CD4-positive, CD25-positive, alpha-beta regulatory T cell (primary cell): Measurements from ENCODE around the gene ZSWIM6. TPM values are rescaled to one million over a fixed set of nuclear protein-coding genes. Genes with fewer than 3 reads are reported as not detected.

ENCODE experiments used
- ATAC-seq, 2 donors: fragments of 150-1000 bp; cut with Tn5 transposase; one replicate each; pipeline ENCODE4 v1.10.0; 2021; ENCODE audit warnings: low read depth in 2 of 2, moderate number of reproducible peaks in 2 of 2, moderate library complexity in 1 of 2
- DNase-seq, 3 donors: peaks; one replicate each; pipeline versions ENCODE4 v3.0.0 to v3.0.0-alpha.2; 2012 to 2022; ENCODE audit warnings: mixed read lengths in 1 of 3
- H3K27ac ChIP-seq: one replicate; pipeline ENCODE4 v1.7.0; 2013; ENCODE audit warnings: mild to moderate bottlenecking, low read length; ENCODE audit not compliant: insufficient read depth, poor library complexity, severe bottlenecking
- H3K27me3 ChIP-seq: one replicate; pipeline ENCODE4 v1.7.0; 2013; ENCODE audit warnings: low read length; ENCODE audit not compliant: control insufficient read depth, insufficient read depth
- H3K36me3 ChIP-seq: one replicate; pipeline ENCODE4 v1.7.0; 2013; ENCODE audit warnings: mild to moderate bottlenecking, low read length, moderate library complexity; ENCODE audit not compliant: control insufficient read depth, insufficient read depth
- H3K4me1 ChIP-seq: 2 replicates; pipeline ENCODE4 v1.7.0; 2013; ENCODE audit warnings: mild to moderate bottlenecking, low read length; ENCODE audit not compliant: insufficient read depth, control insufficient read depth, poor library complexity, severe bottlenecking
- H3K4me3 ChIP-seq: one replicate; pipeline ENCODE4 v1.7.0; 2013; ENCODE audit warnings: low read depth, mild to moderate bottlenecking, low read length, moderate library complexity
- H3K9me3 ChIP-seq, 2 experiments: 1 replicate in 1 of 2; 2 replicates in 1 of 2; pipeline ENCODE4 v1.7.0; 2013; ENCODE audit warnings: low read length in 2 of 2, mild to moderate bottlenecking in 1 of 2, moderate library complexity in 1 of 2; ENCODE audit not compliant: control insufficient read depth in 2 of 2
- H3K27ac Mint-ChIP-seq, 3 donors: one replicate each; pipeline ENCODE4 v1.8.0; 2020 to 2022; ENCODE audit warnings: mild to moderate bottlenecking in 3 of 3, mixed read lengths in 3 of 3, moderate library complexity in 2 of 3
- H3K27me3 Mint-ChIP-seq: one replicate; pipeline ENCODE4 v1.8.0; 2022; ENCODE audit warnings: mild to moderate bottlenecking, mixed read lengths
- H3K36me3 Mint-ChIP-seq: one replicate; pipeline ENCODE4 v1.8.0; 2020; ENCODE audit warnings: mixed read lengths
- H3K4me1 Mint-ChIP-seq, 4 donors: one replicate each; pipeline ENCODE4 v1.8.0; 2020 to 2022; ENCODE audit warnings: mixed read lengths in 4 of 4, mild to moderate bottlenecking in 1 of 4
- H3K4me3 Mint-ChIP-seq, 4 donors: one replicate each; pipeline ENCODE4 v1.8.0; 2020 to 2022; ENCODE audit warnings: mild to moderate bottlenecking in 4 of 4, mixed read lengths in 4 of 4, moderate library complexity in 3 of 4
- H3K9me3 Mint-ChIP-seq, 7 donors: one replicate each; pipeline ENCODE4 v1.8.0; 2020 to 2022; ENCODE audit warnings: mixed read lengths in 7 of 7, mild to moderate bottlenecking in 3 of 7, moderate library complexity in 2 of 7
- polyA plus RNA-seq, 4 donors: library from polyadenylated mRNA; unstranded; fragments of 300-500 nt; fragmentation: Illumina TruSeq; gene quantifications; one replicate each; pipeline ENCODE4 v1.2.3, GENCODE V29; 2021
- total RNA-seq: library from RNA; stranded (reverse); gene quantifications from one replicate; pipeline ENCODE4 v1.2.3, GENCODE V29; 2022

Gene ZSWIM6
- total and polyA plus RNA-seq, 5 donors from 2014 or later = 0.41 to 12.2 (median 0.59) TPM

GRCh38 chr5:61308712-61309111 is 23.3 kb upstream of the ZSWIM6 start:
- Mint-ChIP-seq H3K4me1 (peaks cover 2 to 7% (median 6%) of the 10 kb centered on the region in 4 donors), H3K36me3 (no peaks in the 10 kb centered on the region), H3K4me3 (no peak overlapping the region), H3K27me3 (peaks cover 20% of the 10 kb centered on the region), H3K27ac (no peak overlapping the region), H3K9me3 (peaks cover 0 to 3% (median 0%) of the 10 kb centered on the region in 7 donors)
- no peaks in the 10 kb centered on the region for H3K4me1 ChIP-seq
- H3K4me3 ChIP-seq = no peak overlapping the region
- no peaks in the 10 kb centered on the region for H3K9me3 ChIP-seq
- no peaks in the 10 kb centered on the region for H3K27me3 ChIP-seq
- no peaks in the 10 kb centered on the region for H3K36me3 ChIP-seq
- ATAC-seq (no peak), DNase-seq (no peak)
- H3K27ac ChIP-seq = no peak overlapping the region

- H3K9me3 Mint-ChIP-seq = peaks cover 0 to 3% (median 0%) of the 10 kb centered on the region in 7 donors
- no peak overlapping the region for H3K4me3 Mint-ChIP-seq
- ATAC-seq (no peak), DNase-seq (no peak)
- no peaks in the 10 kb centered on the region for H3K4me1 ChIP-seq
- H3K27ac Mint-ChIP-seq = no peak overlapping the region
- H3K4me1 Mint-ChIP-seq = peaks cover 0 to 7% (median 6%) of the 10 kb centered on the region in 4 donors
- H3K27me3 Mint-ChIP-seq = peaks cover 21% of the 10 kb centered on the region
- H3K27me3 ChIP-seq = no peaks in the 10 kb centered on the region
- no peak overlapping the region for H3K27ac ChIP-seq
- no peaks in the 10 kb centered on the region for H3K36me3 ChIP-seq
- H3K4me3 ChIP-seq = no peak overlapping the region
- H3K36me3 Mint-ChIP-seq = no peaks in the 10 kb centered on the region
- H3K9me3 ChIP-seq = no peaks in the 10 kb centered on the region
These were observed 22.9 kb upstream of the ZSWIM6 start for GRCh38 chr5:61309115-61309514.

GRCh38 chr5:61311056-61311610 is 20.9 kb upstream of the ZSWIM6 start:
- H3K27me3 Mint-ChIP-seq = peaks cover 29% of the 10 kb centered on the region
- Histone ChIP-seq H3K27me3 (no peaks in the 10 kb centered on the region), H3K27ac (no peak overlapping the region), H3K36me3 (no peaks in the 10 kb centered on the region), H3K9me3 (no peaks in the 10 kb centered on the region), H3K4me3 (no peak overlapping the region), H3K4me1 (no peaks in the 10 kb centered on the region)
- H3K4me1 Mint-ChIP-seq = peaks cover 0 to 8% (median 2%) of the 10 kb centered on the region in 4 donors
- DNase-seq = no peak
- H3K27ac Mint-ChIP-seq = no peak overlapping the region
- no peak for ATAC-seq
- peaks cover 0 to 1% (median 0%) of the 10 kb centered on the region in 7 donors for H3K9me3 Mint-ChIP-seq
- H3K36me3 Mint-ChIP-seq = no peaks in the 10 kb centered on the region
- H3K4me3 Mint-ChIP-seq = no peak overlapping the region

- Mint-ChIP-seq H3K27me3 (peaks cover 34% of the 10 kb centered on the region), H3K4me1 (peaks cover 0 to 8% (median 0%) of the 10 kb centered on the region in 4 donors), H3K36me3 (no peaks in the 10 kb centered on the region), H3K27ac (no peak overlapping the region), H3K9me3 (peaks cover 0 to 1% (median 0%) of the 10 kb centered on the region in 7 donors), H3K4me3 (no peak overlapping the region)
- H3K27ac ChIP-seq = no peak overlapping the region
- ATAC-seq (no peak), DNase-seq (no peak)
- peaks cover 3% of the 10 kb centered on the region for H3K27me3 ChIP-seq
- no peaks in the 10 kb centered on the region for H3K9me3 ChIP-seq
- H3K4me3 ChIP-seq = no peak overlapping the region
- no peaks in the 10 kb centered on the region for H3K36me3 ChIP-seq
- no peaks in the 10 kb centered on the region for H3K4me1 ChIP-seq
These were observed 19.9 kb upstream of the ZSWIM6 start for GRCh38 chr5:61311836-61312808.

DNA sequence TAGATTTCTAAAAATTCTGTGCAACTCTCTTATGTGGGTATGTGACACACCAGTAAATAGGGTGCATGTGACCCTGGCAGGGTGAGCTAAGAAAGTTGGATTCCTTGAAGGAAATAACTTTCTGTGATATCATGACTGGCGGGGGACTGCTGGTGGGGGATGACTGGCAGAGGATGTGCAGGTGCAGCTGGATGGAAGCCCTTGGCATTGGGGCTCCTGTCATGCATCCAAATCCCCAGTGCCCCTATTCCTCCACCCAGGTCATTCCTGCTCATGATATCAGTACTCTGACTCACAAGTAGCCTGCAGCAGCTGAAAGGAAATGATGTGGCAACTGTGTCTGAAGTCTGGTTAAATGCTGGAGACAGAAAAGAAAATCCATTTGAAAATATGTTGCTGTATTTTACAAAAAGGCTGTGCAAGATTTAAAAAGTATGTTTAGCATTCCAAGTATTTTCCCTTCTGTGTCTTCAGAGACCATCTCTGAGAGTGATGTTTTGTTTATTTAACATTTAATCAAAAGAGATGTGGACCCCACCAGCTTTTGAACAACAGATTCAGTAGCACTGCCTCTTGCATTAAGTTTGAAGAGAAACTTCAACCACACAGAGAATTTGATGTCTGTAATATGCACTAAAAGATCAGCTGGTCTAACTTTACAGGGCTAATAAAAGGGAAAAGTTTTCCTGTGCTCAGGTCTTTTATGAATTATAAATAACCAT is 17.9 kb upstream of the ZSWIM6 start:
- Histone ChIP-seq H3K9me3 (no peaks in the 10 kb centered on the region), H3K4me3 (no peak overlapping the region), H3K4me1 (peaks cover 7% of the 10 kb centered on the region), H3K27ac (no peak overlapping the region), H3K36me3 (no peaks in the 10 kb centered on the region), H3K27me3 (peaks cover 3% of the 10 kb centered on the region)
- Mint-ChIP-seq H3K27me3 (peaks cover 36% of the 10 kb centered on the region), H3K27ac (no peak overlapping the region), H3K4me1 (peaks cover 4 to 9% (median 7%) of the 10 kb centered on the region in 4 donors), H3K4me3 (no peak overlapping the region), H3K9me3 (peaks cover 0 to 2% (median 0%) of the 10 kb centered on the region in 7 donors), H3K36me3 (no peaks in the 10 kb centered on the region)
- no peak for DNase-seq
- no peak for ATAC-seq

DNA sequence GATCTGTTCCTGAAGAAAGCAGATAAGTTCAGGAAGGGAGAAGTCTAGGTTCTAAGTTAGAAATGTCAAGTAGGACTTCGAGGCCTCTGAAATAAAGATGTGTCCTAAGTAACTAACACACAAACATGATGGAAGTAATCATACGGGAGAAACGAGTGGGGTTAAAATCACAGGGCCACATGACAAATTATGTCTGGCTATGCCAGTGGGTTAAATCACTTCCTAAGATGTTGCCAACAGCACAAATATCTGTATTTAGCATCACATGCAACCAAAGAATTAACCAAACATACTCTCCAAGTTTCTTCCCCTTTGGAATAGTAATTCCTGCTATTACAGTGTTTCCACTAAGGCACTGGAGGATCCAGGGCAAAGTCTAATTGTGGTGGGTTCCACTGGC is 13.7 kb upstream of the ZSWIM6 start:
- Mint-ChIP-seq H3K4me1 (peaks cover 8 to 22% (median 13%) of the 10 kb centered on the region in 4 donors), H3K27ac (no peak overlapping the region)

DNA sequence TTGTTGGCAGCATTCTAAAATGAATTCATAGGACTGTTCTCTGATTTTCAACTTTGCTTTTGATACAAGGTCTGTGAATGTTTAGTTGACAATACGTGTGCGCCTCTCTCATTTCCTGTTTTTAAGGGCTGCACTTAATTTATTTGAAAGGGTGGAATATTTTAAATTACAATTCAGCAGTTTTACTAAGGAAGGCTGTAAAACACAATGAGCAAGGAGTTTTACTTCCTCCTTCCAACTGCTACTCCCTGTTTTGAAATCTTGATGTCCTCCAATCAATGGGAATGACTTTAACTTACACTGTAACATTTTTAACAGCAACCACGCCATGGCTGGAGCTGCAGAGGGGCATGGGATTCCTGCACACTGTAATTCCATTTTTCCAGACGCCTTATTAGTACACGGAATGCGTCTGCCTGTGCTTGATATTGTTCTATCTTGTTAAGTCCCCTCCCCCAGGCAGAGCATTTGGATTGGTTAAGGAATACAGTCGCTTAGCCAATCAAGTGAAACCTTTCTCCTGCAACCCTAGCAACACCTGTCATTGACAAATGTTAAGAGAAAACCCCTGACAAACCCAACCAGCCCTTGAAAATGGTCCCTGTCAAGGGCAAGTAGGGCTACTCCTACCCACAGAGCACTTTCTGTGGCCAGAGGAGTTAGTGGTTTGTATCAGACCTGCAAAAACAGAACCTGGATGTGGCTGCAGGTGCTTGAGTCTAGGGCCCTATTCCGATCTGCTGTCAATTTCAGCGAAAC is 12.5 kb upstream of the ZSWIM6 start:
- Histone ChIP-seq H3K36me3 (no peaks in the 10 kb centered on the region), H3K27me3 (peaks cover 3% of the 10 kb centered on the region), H3K4me3 (peak overlapping the region; percentile 54), H3K4me1 (peaks cover 13% of the 10 kb centered on the region), H3K9me3 (no peaks in the 10 kb centered on the region), H3K27ac (no peak overlapping the region)
- H3K27ac Mint-ChIP-seq = peak overlapping the region in 2 of 3 donors; percentile 47 to 82
- H3K36me3 Mint-ChIP-seq = no peaks in the 10 kb centered on the region
- peak overlapping the region in 3 of 4 donors; percentile 22 to 66 (median 39) for H3K4me3 Mint-ChIP-seq
- DNase-seq (peak in 1 of 3 donors; percentile 52), ATAC-seq (peak in 1 of 2 donors; percentile 48)
- peaks cover 8 to 22% (median 13%) of the 10 kb centered on the region in 4 donors for H3K4me1 Mint-ChIP-seq
- H3K27me3 Mint-ChIP-seq = peaks cover 51% of the 10 kb centered on the region
- peaks cover 0 to 2% (median 0%) of the 10 kb centered on the region in 7 donors for H3K9me3 Mint-ChIP-seq

More for the DNA sequence above, 13.7 kb upstream of the ZSWIM6 start:
- H3K36me3 ChIP-seq = no peaks in the 10 kb centered on the region
- Mint-ChIP-seq H3K27me3 (peaks cover 46% of the 10 kb centered on the region), H3K36me3 (no peaks in the 10 kb centered on the region), H3K9me3 (peaks cover 0 to 2% (median 0%) of the 10 kb centered on the region in 7 donors), H3K4me3 (no peak overlapping the region)
- no peak overlapping the region for H3K27ac ChIP-seq
- H3K4me3 ChIP-seq = no peak overlapping the region
- peaks cover 3% of the 10 kb centered on the region for H3K27me3 ChIP-seq
- DNase-seq (no peak), ATAC-seq (no peak)
- H3K4me1 ChIP-seq = peaks cover 13% of the 10 kb centered on the region
- H3K9me3 ChIP-seq = no peaks in the 10 kb centered on the region
